Esophagus muscularis mucosa (tissue), 4 donors: ENCODE results near the gene NOD1. TPM values are rescaled to one million over a fixed set of nuclear protein-coding genes. Genes with fewer than 3 reads are reported as not detected.
A peak's percentile ranks its signal among the peaks of the same experiment; 100 is the strongest.

Source experiments
- DNase-seq: peaks from one replicate; pipeline ENCODE4 v3.0.0-alpha.2; 2017; ENCODE audit errors: extremely low spot score
- H3K27ac ChIP-seq, 4 donors: fragments of 200-600 bp; sonication (generic); replicated peaks in 1 of 4; 1 replicate in 3 of 4; 2 replicates in 1 of 4; pipeline ENCODE4 v1.5.1; 2016 to 2019; ENCODE audit warnings: mild to moderate bottlenecking in 1 of 4
- H3K27me3 ChIP-seq, 4 donors: fragments of 200-600 bp; sonication (generic); one replicate each; pipeline versions ENCODE4 v1.5.1 to v1.6.0; 2016 to 2019
- H3K36me3 ChIP-seq, 4 donors: fragments of 200-600 bp; sonication (generic); one replicate each; pipeline ENCODE4 v1.5.1; 2016 to 2019
- H3K4me1 ChIP-seq, 4 donors: fragments of 200-600 bp; sonication (generic); one replicate each; pipeline ENCODE4 v1.5.1; 2016 to 2019
- H3K4me3 ChIP-seq, 4 donors: fragments of 200-600 bp; sonication (generic); 1 replicate in 2 of 4; 2 replicates in 2 of 4; pipeline ENCODE4 v1.5.1; 2016 to 2019; ENCODE audit warnings: mild to moderate bottlenecking in 4 of 4, moderate library complexity in 1 of 4
- H3K9me3 ChIP-seq, 4 donors: fragments of 200-600 bp; sonication (generic); 1 replicate in 3 of 4; 2 replicates in 1 of 4; pipeline ENCODE4 v1.5.1; 2016 to 2019
- EP300 ChIP-seq: sonication (generic); formaldehyde crosslinking; IDR thresholded peaks from one replicate; pipeline ENCODE4 v1.6.1; 2017; ENCODE audit warnings: antibody characterized with exemption
- POLR2A ChIP-seq: fragments of 450-650 bp; IDR thresholded peaks from one replicate; pipeline ENCODE4 v1.6.1; 2017; ENCODE audit warnings: antibody characterized with exemption, moderate library complexity, mild to moderate bottlenecking, low read depth
- POLR2AphosphoS5 ChIP-seq, 2 donors: sonication (generic); formaldehyde crosslinking; IDR thresholded peaks; one replicate each; pipeline ENCODE4 v1.6.1; 2017; ENCODE audit warnings: antibody characterized with exemption in 2 of 2
- WGBS: methylation state at CpG from one replicate; pipeline ENCODE4 v1.1.5; 2018; 5-methylcytosine and 5-hydroxymethylcytosine counted together
- intact Hi-C: fragments of 100-400 bp; cut with DNase I; formaldehyde crosslinking; loops from one replicate; pipeline ENCODE4 v1.15.1; 2023
- total RNA-seq, 4 donors: library from RNA; depleted of rRNA; stranded (reverse); fragments of >200 nt; gene quantifications; one replicate each; pipeline versions ENCODE4 v1.1.0 to v1.2.1, GENCODE V29; 2016
- TF ChIP-seq, protein P1 (sequence below), 3 experiments: fragments of 200-600 bp in 2 of 3; fragments of 450-650 bp in 1 of 3; sonication (generic) in 2 of 3; IDR thresholded peaks; one replicate each; pipeline ENCODE4 v1.5.1; 2017 to 2019; ENCODE audit warnings: antibody characterized with exemption in 3 of 3, mild to moderate bottlenecking in 2 of 3, moderate library complexity in 1 of 3

NOD1 gene
- total RNA-seq, 4 donors from 2014 or later: 11.6 to 22.0 (median 13.0) TPM

DNA sequence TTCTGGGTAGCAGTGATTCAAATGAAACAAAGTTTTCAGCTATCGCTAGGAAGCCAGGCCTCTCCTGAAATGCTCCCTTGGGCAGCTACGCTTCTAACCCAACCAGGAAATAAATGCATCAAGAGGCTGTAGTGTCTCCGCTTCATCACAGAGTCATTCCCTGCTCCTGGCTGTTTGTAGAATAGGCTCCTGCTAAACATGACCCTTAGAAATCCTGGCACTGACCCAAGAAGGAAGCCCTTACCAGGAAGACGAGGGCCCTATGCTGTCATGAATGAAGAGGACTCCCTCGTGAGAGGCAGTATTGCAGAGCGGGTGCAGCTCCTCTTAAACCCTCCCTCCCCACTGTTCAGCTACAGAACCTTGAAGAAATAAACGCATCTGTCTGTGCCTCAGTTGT lies 48.3 kb downstream of the NOD1 start:
- Histone ChIP-seq H3K9me3 (no peaks in the 10 kb centered on the region), H3K27ac (peak overlapping the region; percentile 13 to 87 (median 47)), H3K27me3 (no peaks in the 10 kb centered on the region), H3K36me3 (peaks cover 0 to 94% (median 46%) of the 10 kb centered on the region in 4 donors), H3K4me3 (no peak overlapping the region), H3K4me1 (peaks cover 38 to 63% (median 61%) of the 10 kb centered on the region in 4 donors)
- no peak for DNase-seq
- TF ChIP-seq EP300: no peak
- TF ChIP-seq, protein P1, sequence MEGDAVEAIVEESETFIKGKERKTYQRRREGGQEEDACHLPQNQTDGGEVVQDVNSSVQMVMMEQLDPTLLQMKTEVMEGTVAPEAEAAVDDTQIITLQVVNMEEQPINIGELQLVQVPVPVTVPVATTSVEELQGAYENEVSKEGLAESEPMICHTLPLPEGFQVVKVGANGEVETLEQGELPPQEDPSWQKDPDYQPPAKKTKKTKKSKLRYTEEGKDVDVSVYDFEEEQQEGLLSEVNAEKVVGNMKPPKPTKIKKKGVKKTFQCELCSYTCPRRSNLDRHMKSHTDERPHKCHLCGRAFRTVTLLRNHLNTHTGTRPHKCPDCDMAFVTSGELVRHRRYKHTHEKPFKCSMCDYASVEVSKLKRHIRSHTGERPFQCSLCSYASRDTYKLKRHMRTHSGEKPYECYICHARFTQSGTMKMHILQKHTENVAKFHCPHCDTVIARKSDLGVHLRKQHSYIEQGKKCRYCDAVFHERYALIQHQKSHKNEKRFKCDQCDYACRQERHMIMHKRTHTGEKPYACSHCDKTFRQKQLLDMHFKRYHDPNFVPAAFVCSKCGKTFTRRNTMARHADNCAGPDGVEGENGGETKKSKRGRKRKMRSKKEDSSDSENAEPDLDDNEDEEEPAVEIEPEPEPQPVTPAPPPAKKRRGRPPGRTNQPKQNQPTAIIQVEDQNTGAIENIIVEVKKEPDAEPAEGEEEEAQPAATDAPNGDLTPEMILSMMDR (IDR thresholded peaks at IDR 0.05): no peak
- TF ChIP-seq POLR2A: no peak
- no peak for TF ChIP-seq POLR2AphosphoS5 (IDR thresholded peaks at IDR 0.05)
- 65% methylated on average over 7 of the region's 7 CpGs for WGBS
- intact Hi-C loops: loop anchor here (5.0 kb wide), 1 partner anchor 37 kb away; no protein-coding TSS in a partner anchor

DNA sequence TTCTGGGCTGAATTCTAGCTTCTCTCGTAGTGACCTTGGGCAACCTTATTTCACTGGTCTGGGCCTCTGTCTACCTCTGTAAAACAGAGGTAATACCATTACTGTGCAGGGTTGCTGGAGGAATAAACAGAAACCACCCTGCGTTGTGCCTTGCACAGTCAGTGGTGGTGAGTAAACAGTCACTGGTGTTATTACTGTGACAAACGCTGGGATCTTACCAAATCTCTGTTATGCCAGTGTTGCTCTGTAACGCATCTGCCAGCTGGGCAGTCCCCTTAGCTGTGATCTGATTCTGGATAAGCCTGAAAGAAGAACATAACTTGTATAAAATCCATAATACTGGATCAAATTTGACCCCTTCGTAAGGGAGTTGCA lies 49.4 kb downstream of the NOD1 start:
- H3K9me3 ChIP-seq: no peaks in the 10 kb centered on the region
- peaks cover 37 to 52% (median 50%) of the 10 kb centered on the region in 4 donors for H3K4me1 ChIP-seq
- H3K27me3 ChIP-seq: no peaks in the 10 kb centered on the region
- 76% methylated on average over 5 of the region's 5 CpGs for WGBS
- H3K4me3 ChIP-seq: no peak overlapping the region
- peak overlapping the region in 1 of 4 donors; percentile 5 for H3K27ac ChIP-seq
- DNase-seq: no peak
- peaks cover 0 to 94% (median 51%) of the 10 kb centered on the region in 4 donors for H3K36me3 ChIP-seq
- intact Hi-C loops: no loop called here
- TF ChIP-seq, protein P1 (IDR thresholded peaks at IDR 0.05): no peak
- TF ChIP-seq POLR2A: no peak
- no peak for TF ChIP-seq EP300
- no peak for TF ChIP-seq POLR2AphosphoS5 (IDR thresholded peaks at IDR 0.05)

DNA sequence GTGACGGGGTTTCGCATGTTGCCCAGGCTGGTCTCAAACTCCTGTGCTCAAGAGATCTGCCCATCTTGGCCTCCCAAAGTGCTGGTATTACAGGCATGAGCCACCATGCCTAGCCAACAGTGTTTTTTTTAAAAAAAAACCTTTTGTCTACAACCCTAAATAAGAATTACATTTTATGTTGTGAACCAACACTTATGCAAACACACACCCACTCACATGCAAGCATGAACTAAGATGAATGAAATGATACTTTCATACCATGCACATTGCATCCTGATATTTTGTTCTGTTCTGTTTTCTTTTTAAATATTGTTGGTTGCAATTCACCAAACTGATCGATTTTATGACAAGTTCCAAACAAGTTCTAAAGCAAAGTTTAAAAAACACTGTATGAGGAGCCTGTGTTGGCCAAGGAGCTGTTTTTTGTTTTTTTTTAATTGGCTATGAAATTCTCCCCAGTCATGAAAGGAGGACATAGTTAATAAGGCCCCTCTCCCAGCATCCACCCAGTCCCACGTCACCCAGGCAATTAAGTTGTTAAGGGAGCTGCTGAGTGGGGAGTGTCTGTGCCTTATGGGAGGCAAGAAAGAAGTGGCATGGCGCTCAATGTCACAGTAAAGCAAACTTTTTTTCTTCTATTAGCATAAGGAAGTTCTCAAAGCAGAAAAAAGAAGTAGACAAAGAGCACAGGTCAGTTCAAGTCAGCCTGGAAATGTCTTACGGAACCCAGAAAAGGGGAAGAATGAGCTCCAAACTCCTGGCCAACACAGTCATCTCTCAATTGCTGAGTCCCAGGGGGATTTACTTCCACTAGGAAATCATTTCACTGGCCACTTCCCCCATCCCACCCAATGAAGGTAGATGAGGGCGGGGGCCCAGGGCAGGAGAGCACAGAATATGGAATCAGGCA lies 50.1 kb downstream of the NOD1 start:
- no peaks in the 10 kb centered on the region for H3K27me3 ChIP-seq
- no peak overlapping the region for H3K4me3 ChIP-seq
- H3K4me1 ChIP-seq: peaks cover 31 to 45% (median 43%) of the 10 kb centered on the region in 4 donors
- TF ChIP-seq, protein P1 (IDR thresholded peaks at IDR 0.05): no peak
- TF ChIP-seq POLR2A (no peak), EP300 (no peak), POLR2AphosphoS5 (IDR thresholded peaks at IDR 0.05) (no peak)
- H3K27ac ChIP-seq: peak overlapping the region in 1 of 4 donors; percentile 5
- 87% methylated on average over 7 of the region's 7 CpGs for WGBS
- H3K9me3 ChIP-seq: no peaks in the 10 kb centered on the region
- intact Hi-C loops: no loop called here
- DNase-seq: no peak
- H3K36me3 ChIP-seq: peaks cover 0 to 93% (median 54%) of the 10 kb centered on the region in 4 donors

DNA sequence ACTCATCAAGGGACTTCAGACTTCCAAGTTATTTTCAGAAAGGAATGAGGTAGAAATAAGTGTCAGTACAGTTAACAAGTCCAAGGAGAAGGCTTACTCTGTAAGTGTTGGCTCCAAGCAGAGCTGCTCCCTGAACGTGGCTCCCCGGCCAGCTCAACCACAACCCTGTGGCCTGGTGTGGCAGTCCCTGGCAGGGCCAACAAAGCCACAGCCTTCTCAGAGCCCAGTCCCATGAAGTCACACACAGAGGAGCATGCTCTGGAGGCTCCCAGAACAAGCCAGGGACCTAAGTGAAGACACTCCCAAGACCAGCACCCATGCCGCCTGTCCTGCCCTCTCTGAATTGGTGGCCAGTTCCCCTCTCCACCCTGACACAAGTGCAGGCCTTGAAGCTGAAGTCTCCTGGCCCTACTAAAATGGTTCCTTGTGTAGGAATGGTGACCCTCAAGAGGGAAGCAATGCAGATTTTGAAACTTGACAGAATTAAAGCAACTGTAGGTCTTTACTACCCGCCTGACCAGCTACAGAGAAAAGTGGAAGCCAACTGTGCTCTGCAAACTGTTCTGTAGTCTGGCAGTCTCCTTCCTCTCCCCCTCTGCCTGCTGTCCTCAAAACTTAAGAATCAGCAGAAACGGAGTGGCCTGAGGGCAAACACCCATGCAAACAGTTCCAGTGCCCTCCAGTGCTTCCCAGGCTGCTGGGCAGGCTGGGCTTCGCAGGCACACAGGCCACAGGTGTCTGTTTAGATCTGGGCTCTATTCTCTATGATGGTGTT lies 51.1 kb downstream of the NOD1 start:
- intact Hi-C loops: no loop called here
- Histone ChIP-seq H3K27me3 (no peaks in the 10 kb centered on the region), H3K4me3 (no peak overlapping the region), H3K27ac (no peak overlapping the region), H3K36me3 (peaks cover 0 to 89% (median 54%) of the 10 kb centered on the region in 4 donors), H3K9me3 (no peaks in the 10 kb centered on the region), H3K4me1 (peaks cover 21 to 35% (median 33%) of the 10 kb centered on the region in 4 donors)
- DNase-seq: no peak
- 79% methylated on average over 6 of the region's 6 CpGs for WGBS
- no peak for TF ChIP-seq POLR2A
- no peak for TF ChIP-seq EP300
- TF ChIP-seq POLR2AphosphoS5 (IDR thresholded peaks at IDR 0.05): no peak

DNA sequence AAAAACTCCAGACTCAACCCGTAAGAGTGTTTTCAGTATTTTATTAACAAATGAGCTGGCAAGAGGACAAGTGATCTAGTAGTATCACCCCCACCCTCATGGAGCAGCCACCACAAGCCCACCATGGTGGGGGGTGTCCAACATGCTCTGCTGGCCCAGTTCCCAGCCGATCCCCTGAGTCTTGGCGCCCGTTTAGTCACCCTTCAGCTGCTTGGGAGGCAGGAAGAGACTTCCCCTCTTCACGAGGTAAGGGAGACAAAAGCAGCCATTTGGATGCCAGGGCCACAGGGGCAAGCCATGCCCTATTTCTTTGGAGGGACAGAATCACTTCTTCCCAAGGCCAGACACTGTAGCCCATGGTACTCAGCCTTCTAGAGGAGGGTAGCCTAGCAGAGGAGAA lies 54.1 kb downstream of the NOD1 start:
- intact Hi-C loops: no loop called here
- no peak overlapping the region for H3K4me3 ChIP-seq
- peak; percentile 53 for DNase-seq
- no peaks in the 10 kb centered on the region for H3K27me3 ChIP-seq
- TF ChIP-seq, protein P1 (IDR thresholded peaks at IDR 0.05): no peak
- H3K4me1 ChIP-seq: peaks cover 0 to 5% (median 5%) of the 10 kb centered on the region in 4 donors
- H3K27ac ChIP-seq: no peak overlapping the region
- no peaks in the 10 kb centered on the region for H3K9me3 ChIP-seq
- H3K36me3 ChIP-seq: peaks cover 0 to 59% (median 51%) of the 10 kb centered on the region in 4 donors
- WGBS: 86% methylated on average over 4 of the region's 5 CpGs
